NCI-H2171 (cell line): ENCODE measurements around the gene IL27RA.
A peak's percentile ranks its signal among the peaks of the same experiment; 100 is the strongest.

Experiments
- DNase-seq: peaks from one replicate; lab custom pipeline; 2025; lab: John Stamatoyannopoulos, UW

The IL27RA gene

DNA sequence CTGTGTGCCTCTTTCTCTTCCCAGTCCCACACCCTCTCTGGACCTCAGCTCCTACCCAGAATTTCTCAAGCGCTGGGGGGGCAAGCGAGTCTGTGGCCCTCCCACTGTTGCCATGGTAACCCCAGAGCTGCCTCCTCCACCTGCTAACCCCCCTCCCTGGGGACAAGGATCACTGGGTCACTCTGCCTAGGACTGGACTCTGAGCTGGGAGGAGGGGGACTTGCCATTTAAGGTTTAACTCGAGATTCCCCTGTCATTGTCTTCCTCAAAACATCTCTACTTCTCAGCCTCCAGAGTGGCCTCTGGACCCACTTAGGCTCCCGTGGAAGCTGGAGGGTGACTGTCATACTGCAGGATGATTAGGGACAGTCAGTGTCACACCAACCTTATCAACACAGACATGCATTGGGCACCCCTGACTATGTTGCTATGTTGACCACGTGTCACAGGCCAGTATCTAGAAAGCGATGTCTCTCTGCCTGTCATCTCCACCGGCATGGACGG is 28.1 kb downstream of the IL27RA start:
- DNase-seq = no peak

DNA sequence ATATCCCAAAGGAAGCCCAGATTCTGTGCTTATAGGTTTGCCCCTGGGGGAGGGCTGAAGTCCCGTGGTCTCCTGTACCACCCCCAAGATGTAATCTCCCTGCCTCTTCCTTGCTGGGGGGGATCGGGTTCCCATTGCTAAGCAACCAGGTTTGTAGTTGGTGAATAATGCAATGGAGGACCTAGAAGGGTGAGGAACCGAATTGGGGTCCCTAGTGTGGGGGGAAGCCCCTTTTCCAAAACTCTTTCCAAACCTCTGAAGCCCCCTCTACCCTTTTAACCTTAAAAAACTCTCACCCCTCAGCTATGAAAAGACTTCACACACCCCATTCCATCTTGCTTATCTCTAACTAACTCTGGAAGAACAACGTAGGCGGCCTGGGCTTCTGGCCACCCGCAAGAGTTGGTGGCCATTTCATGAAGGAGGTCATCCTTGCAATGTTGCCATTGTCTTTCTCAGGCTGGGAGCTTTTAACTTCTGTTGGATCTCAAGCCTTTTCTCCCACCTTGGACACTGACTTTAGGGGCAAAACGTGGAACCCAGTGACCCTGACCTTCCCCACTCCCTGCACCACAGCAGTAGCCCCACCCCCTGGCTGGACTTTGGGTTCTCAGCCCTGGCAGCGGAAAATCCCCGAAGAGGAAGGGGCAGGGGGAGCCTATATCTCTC is 29.7 kb downstream of the IL27RA start:
- DNase-seq = no peak

DNA sequence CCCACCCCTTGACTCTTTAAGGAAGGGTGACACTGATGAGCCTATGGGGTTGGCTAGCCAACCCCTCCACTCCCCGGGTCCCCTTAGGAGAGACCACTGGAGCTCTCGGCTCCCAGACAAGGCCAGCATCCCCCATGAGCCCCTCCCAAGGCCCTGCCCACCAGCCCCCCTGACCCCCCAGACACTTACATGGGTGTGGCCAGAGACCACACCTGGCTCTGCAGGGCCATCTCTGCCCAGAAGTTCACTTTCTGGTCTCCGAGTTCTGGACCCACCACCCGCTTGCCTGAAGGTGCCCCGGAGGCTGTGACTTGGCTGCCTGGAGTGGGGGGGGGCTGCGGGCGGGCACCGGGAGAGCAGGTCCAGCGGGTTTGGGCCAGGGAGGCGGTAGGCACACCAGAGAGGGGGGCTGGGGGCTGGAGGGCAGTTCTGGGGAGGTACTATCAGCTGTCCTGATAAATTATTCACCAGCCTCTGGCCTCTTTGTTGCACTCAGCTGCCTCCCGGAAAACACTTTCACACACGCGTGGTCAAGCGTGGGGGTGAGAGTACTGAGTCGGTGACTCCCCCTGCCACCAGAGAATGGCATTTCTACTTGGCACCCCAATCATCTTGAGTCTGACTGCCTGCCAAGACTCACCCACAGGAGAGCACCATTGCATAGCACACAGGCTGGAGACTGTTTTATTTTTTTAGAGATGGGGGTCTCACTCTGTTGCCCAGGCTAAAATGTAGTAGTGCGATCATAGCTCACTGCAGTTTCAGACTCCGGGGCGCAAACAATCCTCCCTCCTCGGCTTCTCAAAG is 30.4 kb downstream of the IL27RA start, which contains the start of gene PALM3:
TSS of gene PALM3 (minus strand) at position 326 of the 807 bp plus-strand sequence. CDS start at position 230, 96 bp downstream.
- no peak for DNase-seq

DNA sequence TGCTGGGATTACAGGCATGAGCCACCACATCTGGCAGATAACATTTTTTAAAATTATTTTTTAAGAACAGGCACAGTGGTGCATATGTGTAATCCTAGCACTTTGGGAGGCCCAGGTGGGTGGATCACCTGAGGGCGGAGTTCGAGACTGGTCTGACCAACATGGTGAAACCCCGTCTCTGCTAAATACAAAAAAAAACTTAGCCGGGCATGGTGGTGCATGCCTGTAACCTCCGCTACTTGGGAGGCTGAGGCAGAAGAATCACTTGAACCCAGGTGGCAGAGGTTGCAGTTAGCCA is 30.9 kb downstream of the IL27RA start:
- DNase-seq = no peak

DNA sequence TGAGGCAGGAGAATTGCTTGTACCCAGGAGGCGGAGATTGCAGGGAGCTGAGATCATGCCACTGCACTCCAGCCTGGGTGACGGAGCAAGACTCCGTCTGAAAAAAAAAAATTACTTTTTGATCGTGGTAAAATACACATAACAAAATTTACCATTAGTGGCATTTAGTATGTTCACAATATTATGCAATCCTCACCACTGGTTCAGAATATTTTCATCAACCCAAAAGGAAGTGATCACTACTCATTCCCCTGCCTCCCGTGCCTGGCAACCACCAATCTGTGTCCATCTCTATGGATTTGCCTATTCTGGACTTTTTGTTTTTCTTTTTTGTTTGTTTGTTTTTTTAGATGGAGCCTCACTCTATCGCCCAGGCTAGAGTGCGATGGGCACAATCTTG is 31.5 kb downstream of the IL27RA start:
- no peak for DNase-seq

DNA sequence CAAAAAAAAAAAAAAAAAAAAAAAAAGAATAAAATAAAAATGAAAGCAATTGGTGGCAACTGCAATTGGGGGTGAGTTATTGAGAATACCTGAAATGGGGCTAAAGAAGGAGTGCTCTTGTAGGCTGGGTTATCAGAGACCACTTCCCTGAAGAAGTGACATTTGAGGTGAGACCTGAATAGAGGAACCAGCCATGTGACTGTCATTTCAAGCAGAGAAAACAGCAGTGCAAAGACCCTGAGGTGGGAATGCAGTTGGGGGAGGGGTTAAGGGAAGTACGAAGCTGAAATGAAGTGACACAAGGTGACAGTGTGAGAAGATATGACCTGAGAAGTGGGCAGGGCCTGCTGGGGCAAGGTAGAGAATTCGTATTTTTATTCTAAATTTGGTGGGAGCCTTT is 34.6 kb downstream of the IL27RA start:
- DNase-seq = no peak

DNA sequence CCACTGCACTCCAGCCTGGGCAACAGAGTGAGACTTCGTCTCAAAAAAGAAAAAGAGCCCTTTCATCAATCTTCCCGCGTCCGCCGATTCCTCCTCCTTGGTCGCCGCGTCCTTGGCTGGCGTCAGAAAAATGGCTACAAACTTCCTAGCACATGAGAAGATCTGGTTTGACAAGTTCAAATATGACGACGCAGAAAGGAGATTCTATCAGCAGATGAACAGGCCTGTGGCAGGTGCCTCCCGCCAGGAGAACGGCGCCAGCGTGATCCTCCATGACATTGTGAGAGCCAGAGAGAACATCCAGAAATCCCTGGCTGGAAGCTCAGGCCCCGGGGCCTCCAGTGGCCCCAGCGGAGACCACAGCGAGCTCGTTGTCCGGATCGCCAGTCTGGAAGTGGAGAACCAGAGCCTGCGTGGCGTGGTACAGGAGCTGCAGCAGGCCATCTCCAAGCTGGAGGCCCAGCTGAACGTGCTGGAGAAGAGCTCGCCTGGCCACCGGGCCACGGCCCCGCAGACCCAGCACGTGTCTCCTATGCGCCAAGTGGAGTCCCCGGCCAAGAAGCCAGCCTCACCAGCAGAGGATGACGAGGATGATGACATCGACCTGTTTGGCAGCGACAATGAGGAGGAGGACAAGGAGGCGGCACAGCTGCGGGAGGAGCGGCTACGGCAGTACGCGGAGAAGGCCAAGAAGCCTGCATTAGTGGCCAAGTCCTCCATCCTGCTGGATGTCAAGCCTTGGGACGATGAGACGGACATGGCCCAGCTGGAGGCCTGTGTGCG is 38.9 kb downstream of the IL27RA start:
- DNase-seq = no peak

DNA sequence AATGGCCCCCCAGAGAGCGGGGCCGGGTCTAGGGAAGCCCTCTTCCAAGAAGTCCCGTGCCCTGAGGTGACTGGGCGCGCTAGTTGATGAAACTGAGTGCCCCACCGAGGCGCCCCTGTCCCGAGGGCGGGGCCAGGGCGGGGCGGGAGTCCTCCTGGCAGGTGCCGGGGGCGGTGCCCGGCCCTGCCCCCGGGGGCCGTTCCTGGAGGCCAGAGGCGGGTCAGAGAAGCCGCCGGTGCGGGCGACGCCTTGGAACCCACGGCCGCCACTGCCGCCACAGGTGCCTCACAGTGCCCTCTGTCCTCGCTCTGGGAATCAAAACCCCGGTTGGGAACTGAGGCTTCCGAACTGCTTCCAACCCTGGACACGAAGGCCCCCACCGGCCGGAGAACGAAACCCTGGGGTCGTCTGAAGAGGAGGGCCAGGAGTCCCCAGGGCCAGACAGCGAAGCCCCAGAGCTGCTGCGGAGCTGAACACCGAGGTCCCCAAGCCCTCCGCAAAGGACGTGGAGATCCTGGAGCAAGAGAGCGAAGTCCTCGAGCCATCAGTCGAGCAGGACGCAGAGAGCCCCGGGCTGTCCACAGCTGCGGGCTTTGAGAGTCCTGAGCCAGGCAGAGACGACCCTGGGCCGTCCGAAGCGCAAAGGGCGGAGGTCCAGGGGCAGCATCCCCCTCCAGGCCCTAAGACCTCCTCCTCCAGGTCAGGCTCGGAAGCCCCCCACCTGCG is 41.1 kb downstream of the IL27RA start, which contains the start of gene MISP3:
TSS of gene MISP3 (plus strand) at position 252 of the 726 bp plus-strand sequence. CDS start 524 bp downstream, outside the sequence.
- peak; percentile 49 for DNase-seq

DNA sequence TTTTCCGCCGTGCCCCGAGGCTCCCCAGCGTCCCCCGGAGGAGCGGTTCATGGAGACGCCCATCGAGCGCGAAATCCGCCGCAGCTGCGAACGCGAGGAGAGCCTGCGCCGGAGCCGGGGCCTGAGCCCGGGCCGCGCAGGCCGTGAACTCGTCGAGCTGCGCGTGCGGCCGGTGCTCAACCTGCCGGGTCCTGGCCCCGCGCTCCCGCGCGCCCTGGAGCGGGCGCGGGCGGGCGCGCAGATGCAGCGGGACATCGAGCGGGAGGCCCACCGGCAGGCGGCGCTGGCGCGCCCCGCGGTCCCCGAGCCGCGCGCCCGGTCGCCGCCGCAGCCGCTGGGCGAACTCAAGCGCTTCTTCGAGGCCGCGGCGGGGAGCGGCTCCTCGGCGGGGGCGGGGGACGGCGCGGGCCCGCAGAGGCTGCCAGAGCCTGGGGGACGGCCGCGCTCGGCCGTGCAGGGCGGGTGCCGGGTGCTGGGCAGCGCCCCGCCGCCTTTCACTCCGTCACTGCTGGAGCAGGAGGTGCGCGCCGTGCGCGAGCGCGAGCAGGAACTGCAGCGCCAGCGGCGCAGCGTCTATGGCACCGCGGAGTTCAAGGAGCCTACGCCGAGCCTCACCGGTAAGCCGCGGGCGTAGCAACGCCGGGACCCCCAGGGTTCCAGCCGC is 41.8 kb downstream of the IL27RA start:
- DNase-seq = peak; percentile 80

DNA sequence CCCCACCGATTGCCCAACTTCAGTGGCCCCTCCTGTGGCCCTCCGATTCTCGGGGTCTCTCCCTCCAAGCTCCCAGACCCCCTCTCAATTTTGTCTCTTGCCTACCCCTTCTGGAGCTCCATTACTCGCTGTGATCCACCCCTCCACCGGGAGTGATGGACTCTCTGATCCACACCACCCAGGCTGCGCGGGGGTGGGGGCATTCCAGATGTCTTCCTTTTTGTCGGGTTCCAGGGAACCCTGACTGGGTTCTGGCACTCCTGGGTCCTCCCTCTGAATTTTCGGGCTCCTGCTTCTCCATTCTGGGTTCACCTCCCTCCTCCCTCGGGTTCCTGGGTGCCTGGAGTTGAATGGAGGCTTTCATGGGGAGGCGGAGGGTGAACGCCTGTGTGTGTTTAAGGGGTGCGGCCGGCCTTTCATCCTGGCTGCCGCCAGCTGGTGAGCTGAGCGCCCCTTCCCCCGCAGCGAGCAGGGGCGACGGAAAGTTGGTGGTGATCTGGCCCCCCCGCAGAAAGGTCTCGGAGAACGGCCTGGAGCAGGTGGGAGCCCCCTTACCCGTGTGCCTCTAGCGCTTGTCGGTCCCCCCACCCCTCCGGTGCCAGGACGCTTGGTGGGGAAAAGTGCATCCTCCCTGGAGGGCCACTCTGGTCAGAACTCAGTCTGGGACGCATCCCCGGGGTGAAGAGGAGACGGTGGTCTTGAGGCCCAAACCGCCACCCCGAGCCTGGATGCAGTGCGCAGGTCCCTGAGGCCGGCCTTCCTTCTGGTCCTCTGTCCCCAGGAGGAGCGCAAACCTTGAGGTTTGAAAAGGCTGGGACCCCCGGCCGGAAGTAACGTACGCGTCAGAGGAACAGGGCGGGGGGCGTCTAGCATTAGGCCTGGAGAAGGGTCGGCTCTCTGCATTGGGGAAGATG is 42.6 kb downstream of the IL27RA start:
- no peak for DNase-seq

DNA sequence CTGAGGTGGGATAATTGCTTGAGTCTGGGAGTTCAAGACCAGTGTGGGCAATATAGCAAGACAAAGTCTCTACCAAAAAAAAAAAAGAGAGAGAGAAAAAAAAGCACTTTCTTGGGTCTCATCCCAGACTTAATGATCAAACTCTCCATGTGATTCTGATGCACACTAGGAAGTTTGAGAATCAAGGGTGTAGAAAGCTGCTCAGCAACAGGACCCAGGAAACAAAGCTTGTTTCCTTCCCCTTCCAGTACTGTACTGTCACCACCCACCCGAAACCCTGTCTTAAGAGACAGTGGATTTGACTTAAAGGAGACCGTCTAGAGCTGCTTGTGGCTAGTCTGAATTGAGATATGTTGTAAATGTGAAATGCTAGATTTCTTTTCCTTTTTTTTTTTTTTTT is 46.8 kb downstream of the IL27RA start:
- no peak for DNase-seq

DNA sequence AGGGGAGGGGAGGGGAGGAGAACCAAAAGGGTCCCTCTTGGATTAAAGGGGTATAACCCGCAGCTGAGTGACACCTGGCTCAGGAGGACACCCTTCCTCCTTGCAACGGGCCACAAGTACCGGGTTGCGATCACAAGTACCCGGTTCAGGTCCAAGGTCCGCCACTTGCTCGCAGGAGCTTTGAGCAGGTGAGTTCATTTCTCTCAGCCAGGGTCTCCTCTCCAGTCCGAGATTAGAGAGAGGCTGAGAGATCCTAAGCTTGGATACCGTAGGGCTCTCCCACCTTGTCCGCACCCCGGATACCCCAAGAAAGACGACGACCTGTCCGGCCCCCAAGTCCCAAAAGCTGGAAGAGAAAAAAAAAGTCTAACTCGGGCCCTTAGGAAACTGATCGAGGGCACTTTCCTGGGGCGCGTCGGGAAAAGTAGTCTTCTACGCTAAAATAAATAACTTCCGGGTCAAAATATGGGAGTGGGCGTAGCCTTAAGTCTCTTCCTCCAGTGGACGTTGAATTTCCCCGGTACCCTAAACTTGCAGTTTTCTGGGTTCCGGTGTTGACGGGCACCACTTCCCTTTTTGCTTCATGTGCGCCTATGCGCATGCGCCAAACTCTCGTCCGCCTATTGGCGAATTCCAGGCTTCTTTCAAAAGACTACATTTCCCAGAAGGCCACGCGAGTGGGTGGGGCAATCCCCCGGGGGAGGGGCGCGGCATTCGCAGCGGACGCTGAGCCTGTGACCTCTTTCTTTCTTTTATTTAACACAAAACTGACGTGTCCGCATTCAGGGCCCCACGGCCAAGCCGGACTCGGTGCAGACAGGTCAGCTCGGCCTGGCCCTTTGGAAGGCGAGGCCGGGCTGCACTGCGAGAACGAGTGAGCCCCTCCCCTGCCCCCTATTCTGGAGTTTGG is 49.6 kb downstream of the IL27RA start:
- DNase-seq = peak; percentile 99

DNA sequence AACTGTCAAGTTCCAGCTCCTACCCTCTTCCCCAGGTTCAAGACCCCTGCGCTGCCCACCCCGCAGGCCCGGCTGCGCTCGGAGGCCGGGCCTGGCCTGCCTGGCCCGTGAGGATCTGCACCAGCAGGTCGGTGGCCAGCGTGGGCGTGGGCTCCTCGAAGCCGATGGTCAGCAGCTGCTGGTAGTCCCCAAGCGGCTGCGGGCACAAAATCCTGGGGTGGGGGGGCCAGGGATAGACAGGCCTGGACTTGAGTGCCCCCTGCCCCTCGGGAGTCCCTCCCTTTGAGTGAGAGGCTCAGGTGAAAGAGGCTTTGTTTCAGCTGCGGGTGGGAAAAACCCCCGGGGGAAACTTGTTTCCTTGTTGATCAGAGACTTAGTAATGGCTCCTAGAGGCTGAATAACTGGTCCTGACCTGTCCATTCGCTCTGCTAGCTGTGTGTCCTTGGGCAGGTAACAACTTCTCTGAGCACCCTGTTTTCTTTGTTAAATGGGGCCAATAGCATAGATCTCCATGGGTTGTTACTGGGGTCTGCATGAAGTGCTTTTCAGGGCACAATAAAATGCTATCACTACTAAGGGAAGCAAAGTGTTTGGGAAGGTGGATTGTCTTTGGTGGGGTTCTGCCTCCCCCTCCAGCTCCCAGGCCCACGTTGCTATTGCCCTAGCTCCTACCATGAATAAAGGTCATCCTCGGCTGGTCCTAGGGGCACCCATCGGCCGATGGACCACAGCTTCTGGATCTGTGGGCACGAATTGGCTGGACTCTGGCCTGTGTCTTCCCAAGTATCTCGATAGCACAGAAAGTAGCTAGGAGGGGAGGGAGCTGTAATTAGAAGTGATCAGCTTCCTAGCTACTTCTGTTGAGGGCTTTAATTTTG is 50.5 kb downstream of the IL27RA start:
- no peak for DNase-seq

DNA sequence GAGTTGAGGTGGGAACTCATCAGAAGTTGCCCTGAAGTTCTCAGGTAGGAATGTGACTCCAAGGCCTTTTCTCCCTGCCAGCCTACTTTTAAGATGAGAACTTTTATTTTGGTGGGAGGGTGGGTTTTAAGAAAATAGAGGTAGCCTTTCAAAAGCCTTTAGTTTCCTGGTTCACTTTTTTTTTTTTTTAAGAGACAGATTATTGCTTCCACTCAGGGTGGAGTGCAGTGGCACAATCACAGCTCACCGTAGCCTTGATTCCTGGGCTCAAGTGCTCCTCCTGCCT is 51.1 kb downstream of the IL27RA start:
- DNase-seq = no peak

DNA sequence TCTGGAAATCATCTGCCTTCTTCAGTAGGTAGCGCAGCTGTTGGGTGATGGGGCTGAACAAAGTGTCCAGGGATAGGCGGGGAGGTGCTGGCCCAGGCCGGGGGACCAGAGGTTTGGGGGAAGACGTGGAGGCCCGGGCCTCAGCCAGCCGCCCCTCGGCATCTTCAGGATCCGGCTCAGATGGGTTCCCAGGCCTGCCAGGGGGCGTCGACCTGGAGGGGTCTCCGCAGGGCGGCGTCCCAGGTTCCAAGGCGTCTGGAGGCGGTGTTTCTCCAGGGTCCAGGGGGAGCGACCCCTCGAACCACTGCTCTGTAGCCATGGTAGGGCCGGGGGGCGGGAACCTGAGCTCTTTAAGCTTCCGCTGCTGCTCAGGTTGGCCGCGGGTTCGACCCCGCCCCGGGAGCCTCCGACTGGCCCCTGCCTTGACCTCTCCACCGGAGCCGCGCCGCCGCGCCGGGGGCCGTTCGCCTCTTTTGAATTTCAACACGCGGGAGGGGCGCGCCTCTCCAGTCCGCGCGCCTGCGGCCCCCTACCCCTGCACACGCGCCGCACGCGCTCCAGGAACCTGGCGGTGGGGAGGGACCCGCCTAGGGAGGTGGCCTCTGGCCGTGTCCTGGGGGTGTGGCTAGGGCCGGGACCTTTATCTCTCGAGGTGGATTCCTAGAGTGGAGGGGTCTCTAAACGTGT is 53.9 kb downstream of the IL27RA start, which contains the start of gene C19orf67:
TSS of gene C19orf67 (minus strand) at position 475 of the 687 bp plus-strand sequence. CDS start at position 319, 156 bp downstream.
- no peak for DNase-seq

DNA sequence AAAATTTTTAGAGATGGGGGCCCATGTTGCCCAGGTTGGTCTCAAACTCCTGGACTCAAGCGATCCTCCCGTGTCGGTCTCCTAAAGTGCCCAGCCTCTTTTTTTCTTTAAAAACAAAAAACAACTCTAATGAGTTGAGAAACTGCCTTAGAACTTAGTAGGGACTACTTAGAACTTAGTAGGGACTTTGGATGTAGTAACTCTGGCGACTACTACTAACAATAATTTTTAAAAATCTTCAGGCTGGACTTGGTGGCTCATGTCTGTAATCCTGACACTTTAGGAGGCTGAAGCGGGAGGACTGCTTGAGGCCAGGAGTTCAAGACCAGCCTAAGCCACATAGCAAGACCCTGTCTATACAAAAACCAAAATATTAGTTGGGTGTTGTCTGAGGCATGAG is 54.5 kb downstream of the IL27RA start:
- no peak for DNase-seq

DNA sequence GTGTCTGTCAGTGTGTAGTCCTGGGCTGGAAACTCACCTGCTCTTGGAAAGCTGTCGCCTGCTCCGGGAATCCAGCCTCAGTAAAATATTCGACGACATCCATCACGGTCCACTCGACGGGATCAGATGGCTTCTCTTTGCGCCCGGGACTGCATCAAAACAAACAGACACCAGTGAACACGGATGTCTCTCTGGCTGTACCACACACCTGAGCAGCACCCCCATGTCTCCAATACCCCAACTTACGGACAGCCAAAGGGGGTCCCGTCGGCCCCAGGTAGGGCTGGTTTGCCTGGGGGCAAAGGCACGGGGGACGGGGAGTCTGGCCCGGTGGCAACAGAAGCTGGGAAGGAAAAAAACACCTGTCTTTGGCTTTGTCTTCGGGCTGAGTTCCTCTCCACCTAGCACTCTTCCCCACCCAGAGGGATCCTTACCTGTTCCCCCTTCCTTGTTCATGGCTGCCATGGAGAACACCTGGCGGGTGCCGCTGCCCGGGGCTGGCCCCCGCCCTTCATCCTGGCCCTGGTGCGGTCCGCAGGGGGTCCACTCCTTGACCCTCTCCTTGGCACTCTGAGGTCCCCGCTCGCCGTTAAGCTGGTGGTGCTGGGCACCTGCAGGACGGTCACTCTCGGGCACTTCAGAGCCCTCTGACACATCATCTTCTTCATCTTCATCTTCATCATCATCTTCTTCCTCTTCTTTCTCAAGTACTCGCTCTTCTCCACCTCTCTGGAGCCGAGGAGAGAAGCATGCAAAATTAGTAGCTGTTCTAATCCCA is 57.3 kb downstream of the IL27RA start:
- DNase-seq = no peak
